Endodermal cell (in vitro differentiated cells): ENCODE results near the gene PCP4. TPM values are rescaled to one million over a fixed set of nuclear protein-coding genes. Genes with fewer than 3 reads are reported as not detected.
A peak's percentile ranks its signal among the peaks of the same experiment; 100 is the strongest.

Source experiments
- DNase-seq: peaks from one replicate; pipeline ENCODE4 v3.0.0-alpha.2; 2017
- H3K27ac ChIP-seq: 2 replicates; pipeline ENCODE4 v1.5.1; 2013; ENCODE audit warnings: mild to moderate bottlenecking, low read depth, low read length, moderate library complexity
- H3K27me3 ChIP-seq: 2 replicates; pipeline ENCODE4 v1.6.1; 2013; ENCODE audit warnings: mild to moderate bottlenecking, low read length, moderate library complexity; ENCODE audit not compliant: insufficient read depth, control insufficient read depth, poor library complexity, severe bottlenecking
- H3K36me3 ChIP-seq: 2 replicates; pipeline ENCODE4 v1.7.0; 2013; ENCODE audit warnings: mild to moderate bottlenecking, low read length, moderate library complexity; ENCODE audit not compliant: control insufficient read depth, insufficient read depth
- H3K4me1 ChIP-seq: one replicate; pipeline ENCODE4 v1.7.0; 2013; ENCODE audit warnings: low read length; ENCODE audit not compliant: control insufficient read depth, insufficient read depth
- H3K4me3 ChIP-seq: 2 replicates; pipeline ENCODE4 v1.5.1; 2013; ENCODE audit warnings: mild to moderate bottlenecking, low read length, moderate library complexity
- H3K9ac ChIP-seq: 2 replicates; pipeline ENCODE4 v1.6.1; 2013; ENCODE audit warnings: mild to moderate bottlenecking, low read length, moderate library complexity; ENCODE audit not compliant: poor library complexity, severe bottlenecking; ENCODE audit errors: extremely low read depth
- H3K9me3 ChIP-seq: 2 replicates; pipeline ENCODE4 v1.6.1; 2013; ENCODE audit warnings: mild to moderate bottlenecking, low read length, moderate library complexity; ENCODE audit not compliant: control insufficient read depth
- H3K27ac Mint-ChIP-seq: 2 replicates; pipeline ENCODE4 v1.8.0; 2020; ENCODE audit warnings: mixed read lengths
- H3K27me3 Mint-ChIP-seq: 2 replicates; pipeline ENCODE4 v1.8.0; 2021; ENCODE audit warnings: mild to moderate bottlenecking, mixed read lengths; ENCODE audit not compliant: insufficient read depth
- H3K36me3 Mint-ChIP-seq: 2 replicates; pipeline ENCODE4 v1.8.0; 2020; ENCODE audit warnings: low read depth, mixed read lengths
- H3K4me1 Mint-ChIP-seq: 2 replicates; pipeline ENCODE4 v1.8.0; 2020; ENCODE audit warnings: mixed read lengths
- H3K4me3 Mint-ChIP-seq: 2 replicates; pipeline ENCODE4 v1.8.0; 2020; ENCODE audit warnings: mild to moderate bottlenecking, moderate library complexity, mixed read lengths
- H3K9me3 Mint-ChIP-seq: 2 replicates; pipeline ENCODE4 v1.8.0; 2020; ENCODE audit warnings: mild to moderate bottlenecking, mixed read lengths
- WGBS, 2 experiments: methylation state at CpG; one replicate each; pipeline versions ENCODE4 v1.1.5 to v1.1.7; 2013; ENCODE audit warnings: missing lambda C conversion rate in 2 of 2, mixed read lengths in 1 of 2; ENCODE audit not compliant: insufficient coverage in 1 of 2, insufficient read length in 1 of 2; 5-methylcytosine and 5-hydroxymethylcytosine counted together
- total RNA-seq, 2 donors: library from RNA; stranded (reverse); fragmentation: NEBNext Ultra II Directional in 1 of 2; extraction: Animal tissue kit (Norgen Biotek cat#: 25700) in 1 of 2; gene quantifications; 2 replicates in 1 of 2; 3 replicates in 1 of 2; pipeline ENCODE4 v1.2.1, GENCODE V29; 2021
- TF ChIP-seq, protein P1 (sequence below): fragments of 200-600 bp; sonication (generic); conservative IDR thresholded peaks from 2 replicates; pipeline ENCODE4 v1.5.0; 2021; ENCODE audit warnings: antibody characterized with exemption, mild to moderate bottlenecking

PCP4 gene
- total RNA-seq, 2 donors from 2014 or later, result 0.44 TPM; not detected in 1

DNA sequence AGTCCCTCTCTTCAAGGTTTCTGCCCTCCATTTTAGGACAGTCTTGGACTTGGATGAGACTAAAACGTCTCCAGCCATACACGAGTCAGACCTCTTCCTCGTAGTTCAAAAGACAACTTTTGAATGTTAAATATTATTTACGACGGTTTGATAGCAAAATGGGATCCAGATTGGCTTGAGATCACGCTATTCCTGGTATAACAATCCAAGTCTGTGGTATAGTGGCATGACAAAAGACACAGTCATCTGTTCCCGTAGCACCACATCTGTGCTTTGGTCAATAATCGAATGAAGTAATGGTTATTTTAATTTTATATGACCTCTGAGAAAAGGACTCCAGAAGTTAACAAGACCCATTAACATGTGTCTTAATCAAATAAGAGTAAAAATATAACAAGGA, 7.0 kb downstream of the PCP4 start:
- no peak overlapping the region for H3K4me3 Mint-ChIP-seq
- H3K27me3 Mint-ChIP-seq, result peaks cover 2% of the 10 kb centered on the region
- H3K9me3 Mint-ChIP-seq, result no peaks in the 10 kb centered on the region
- TF ChIP-seq, protein P1, sequence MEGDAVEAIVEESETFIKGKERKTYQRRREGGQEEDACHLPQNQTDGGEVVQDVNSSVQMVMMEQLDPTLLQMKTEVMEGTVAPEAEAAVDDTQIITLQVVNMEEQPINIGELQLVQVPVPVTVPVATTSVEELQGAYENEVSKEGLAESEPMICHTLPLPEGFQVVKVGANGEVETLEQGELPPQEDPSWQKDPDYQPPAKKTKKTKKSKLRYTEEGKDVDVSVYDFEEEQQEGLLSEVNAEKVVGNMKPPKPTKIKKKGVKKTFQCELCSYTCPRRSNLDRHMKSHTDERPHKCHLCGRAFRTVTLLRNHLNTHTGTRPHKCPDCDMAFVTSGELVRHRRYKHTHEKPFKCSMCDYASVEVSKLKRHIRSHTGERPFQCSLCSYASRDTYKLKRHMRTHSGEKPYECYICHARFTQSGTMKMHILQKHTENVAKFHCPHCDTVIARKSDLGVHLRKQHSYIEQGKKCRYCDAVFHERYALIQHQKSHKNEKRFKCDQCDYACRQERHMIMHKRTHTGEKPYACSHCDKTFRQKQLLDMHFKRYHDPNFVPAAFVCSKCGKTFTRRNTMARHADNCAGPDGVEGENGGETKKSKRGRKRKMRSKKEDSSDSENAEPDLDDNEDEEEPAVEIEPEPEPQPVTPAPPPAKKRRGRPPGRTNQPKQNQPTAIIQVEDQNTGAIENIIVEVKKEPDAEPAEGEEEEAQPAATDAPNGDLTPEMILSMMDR, result no peak
- H3K36me3 Mint-ChIP-seq, result no peaks in the 10 kb centered on the region
- Histone ChIP-seq H3K9me3 (no peaks in the 10 kb centered on the region), H3K27me3 (no peaks in the 10 kb centered on the region), H3K27ac (no peak overlapping the region), H3K9ac (no peak overlapping the region), H3K4me3 (no peak overlapping the region), H3K4me1 (no peaks in the 10 kb centered on the region), H3K36me3 (no peaks in the 10 kb centered on the region)
- no peaks in the 10 kb centered on the region for H3K4me1 Mint-ChIP-seq
- DNase-seq, result no peak
- 91 to 96% methylated on average over 6 to 8 of the region's 8 CpGs for WGBS, 2 experiments
- H3K27ac Mint-ChIP-seq, result no peak overlapping the region

- TF ChIP-seq, protein P1, result no peak
- Histone ChIP-seq H3K9ac (no peak overlapping the region), H3K4me1 (no peaks in the 10 kb centered on the region), H3K9me3 (no peaks in the 10 kb centered on the region), H3K27me3 (no peaks in the 10 kb centered on the region), H3K4me3 (no peak overlapping the region), H3K27ac (no peak overlapping the region), H3K36me3 (no peaks in the 10 kb centered on the region)
- 93 to 96% methylated on average over 7 of the region's 7 CpGs for WGBS, 2 experiments
- no peak overlapping the region for H3K27ac Mint-ChIP-seq
- no peaks in the 10 kb centered on the region for H3K4me1 Mint-ChIP-seq
- no peaks in the 10 kb centered on the region for H3K36me3 Mint-ChIP-seq
- H3K4me3 Mint-ChIP-seq, result no peak overlapping the region
- H3K9me3 Mint-ChIP-seq, result no peaks in the 10 kb centered on the region
- H3K27me3 Mint-ChIP-seq, result no peaks in the 10 kb centered on the region
- DNase-seq, result no peak
Observed at GRCh38 chr21:39874759-39875158, 7.5 kb downstream of the PCP4 start.

DNA sequence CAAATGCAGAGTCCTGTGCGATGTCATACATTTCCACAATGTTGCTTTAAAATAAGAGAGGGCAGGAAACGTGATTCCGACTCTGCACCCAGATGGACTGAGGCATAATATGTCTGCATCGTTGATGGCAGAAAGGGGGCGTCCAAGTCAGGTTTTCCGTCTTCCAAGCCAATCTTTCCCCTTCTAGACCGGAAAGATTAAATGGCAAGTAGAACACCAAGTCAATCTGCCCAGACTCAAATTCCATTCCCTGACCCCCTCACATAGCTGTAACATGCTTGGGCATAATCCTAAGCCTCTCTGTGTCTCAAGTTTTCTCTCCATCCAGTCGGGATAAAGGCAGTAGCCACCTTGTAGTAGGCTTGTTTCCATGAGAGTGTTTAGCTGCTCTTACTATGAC, 14.4 kb downstream of the PCP4 start:
- no peak overlapping the region for H3K27ac Mint-ChIP-seq
- H3K4me1 Mint-ChIP-seq, result no peaks in the 10 kb centered on the region
- 89% methylated on average over 7 to 8 of the region's 8 CpGs for WGBS, 2 experiments
- TF ChIP-seq, protein P1, result peak; percentile 47
- no peak overlapping the region for H3K27ac ChIP-seq
- peaks cover 1% of the 10 kb centered on the region for H3K27me3 Mint-ChIP-seq
- H3K9me3 ChIP-seq, result no peaks in the 10 kb centered on the region
- H3K36me3 Mint-ChIP-seq, result no peaks in the 10 kb centered on the region
- no peaks in the 10 kb centered on the region for H3K36me3 ChIP-seq
- H3K4me3 ChIP-seq, result no peak overlapping the region
- no peak overlapping the region for H3K4me3 Mint-ChIP-seq
- no peaks in the 10 kb centered on the region for H3K27me3 ChIP-seq
- H3K9ac ChIP-seq, result no peak overlapping the region
- no peak for DNase-seq
- no peaks in the 10 kb centered on the region for H3K9me3 Mint-ChIP-seq
- H3K4me1 ChIP-seq, result no peaks in the 10 kb centered on the region
